Mucosa of descending colon (tissue), 3 donors: ENCODE measurements around the gene SPDEF. TPM values are rescaled to one million over a fixed set of nuclear protein-coding genes. Genes with fewer than 3 reads are reported as not detected.

Experiments
- ATAC-seq: fragments of 200-7000 bp; cut with Tn5 transposase; one replicate; pipeline ENCODE4 v1.9.1; 2020; ENCODE audit warnings: mild to moderate bottlenecking, moderate library complexity
- DNase-seq, 3 donors: peaks; one replicate each; pipeline ENCODE4 v3.0.0-alpha.2; 2020
- H3K36me3 ChIP-seq: fragments of 200-600 bp; one replicate; pipeline ENCODE4 v1.8.0; 2021; ENCODE audit warnings: low read depth, mild to moderate bottlenecking
- H3K4me1 ChIP-seq: fragments of 200-600 bp; one replicate; pipeline ENCODE4 v1.8.0; 2021; ENCODE audit warnings: low read depth, mild to moderate bottlenecking
- H3K4me3 ChIP-seq: fragments of 200-600 bp; one replicate; pipeline ENCODE4 v1.8.0; 2021; ENCODE audit warnings: mild to moderate bottlenecking
- H3K9me3 ChIP-seq: fragments of 200-600 bp; one replicate; pipeline ENCODE4 v1.8.0; 2021; ENCODE audit warnings: mild to moderate bottlenecking
- CTCF ChIP-seq: fragments of 200-600 bp; IDR thresholded peaks from one replicate; pipeline ENCODE4 v1.8.0; 2022; ENCODE audit warnings: antibody characterized with exemption, mild to moderate bottlenecking
- intact Hi-C, 2 donors: fragments of 100-400 bp; cut with DNase I in 1 of 2; cut with micrococcal nuclease in 1 of 2; formaldehyde crosslinking; loops; one replicate each; pipeline versions ENCODE4 v1.11.0 to v1.11.1; 2022; cut with DNase I, micrococcal nuclease
- total RNA-seq, 3 donors: library from RNA; stranded (reverse); fragmentation: NEBNext Ultra II Directional in 2 of 3; extraction: Animal tissue kit (Norgen Biotek cat#: 25700) in 2 of 3; gene quantifications; one replicate each; pipeline versions ENCODE4 v1.2.1 to v1.2.4, GENCODE V29; 2021 to 2023
- donor health status: DM: no; HTN: no; CAD: no; lungs with moderate emphysema.
- donor health status: DM: no; HTN: no; CAD: no.
- donor health status: DM: no; HTN: yes; CAD: no.

The SPDEF gene
- total RNA-seq, 3 donors from 2014 or later: 13.8 to 49.1 (median 38.2) TPM

- ATAC-seq (no peak), DNase-seq (no peak)
- Histone ChIP-seq H3K4me1 (peaks cover 19% of the 10 kb centered on the region), H3K4me3 (no peak overlapping the region), H3K9me3 (no peaks in the 10 kb centered on the region), H3K36me3 (no peaks in the 10 kb centered on the region)
- no peak for TF ChIP-seq CTCF
- intact Hi-C loops: loop anchor here in 1 of 2 donors (10.0 kb wide), 2 partner anchors 75 to 135 kb away; partner anchors contain the start of gene PACSIN1
Measured at GRCh38 chr6:34600101-34600500, 44.0 kb upstream of the SPDEF start.

- Histone ChIP-seq H3K36me3 (no peaks in the 10 kb centered on the region), H3K4me3 (no peak overlapping the region), H3K4me1 (peaks cover 19% of the 10 kb centered on the region), H3K9me3 (no peaks in the 10 kb centered on the region)
- TF ChIP-seq CTCF: no peak
- ATAC-seq (peak; percentile 4), DNase-seq (no peak)
- intact Hi-C loops: no loop called here
Measured at GRCh38 chr6:34598712-34599111, 42.6 kb upstream of the SPDEF start.

- peak; percentile 65 for ATAC-seq
- Histone ChIP-seq H3K4me3 (no peak overlapping the region), H3K4me1 (peaks cover 13% of the 10 kb centered on the region), H3K9me3 (no peaks in the 10 kb centered on the region), H3K36me3 (no peaks in the 10 kb centered on the region)
- intact Hi-C loops: no loop called here
- no peak for TF ChIP-seq CTCF
- DNase-seq: no peak
Measured at GRCh38 chr6:34597605-34598353, 41.6 kb upstream of the SPDEF start.

- Histone ChIP-seq H3K36me3 (no peaks in the 10 kb centered on the region), H3K9me3 (no peaks in the 10 kb centered on the region), H3K4me3 (no peak overlapping the region), H3K4me1 (peaks cover 7% of the 10 kb centered on the region)
- DNase-seq (no peak), ATAC-seq (no peak)
- intact Hi-C loops: no loop called here
- no peak for TF ChIP-seq CTCF
Measured at GRCh38 chr6:34596798-34597197, 40.7 kb upstream of the SPDEF start.

- intact Hi-C loops: no loop called here
- no peaks in the 10 kb centered on the region for H3K9me3 ChIP-seq
- no peak for TF ChIP-seq CTCF
- no peak for DNase-seq
- ATAC-seq: no peak
- no peaks in the 10 kb centered on the region for H3K36me3 ChIP-seq
- H3K4me1 ChIP-seq: peaks cover 7% of the 10 kb centered on the region
- no peak overlapping the region for H3K4me3 ChIP-seq
Measured at GRCh38 chr6:34595332-34596184, 39.4 kb upstream of the SPDEF start.
